ENCODE measurements around the gene BRD4. TPM values are rescaled to one million over a fixed set of nuclear protein-coding genes. Genes with fewer than 3 reads are reported as not detected.

Gene BRD4
- total and polyA plus RNA-seq, 2 donors from 2014 or later: 14.3 to 107 TPM

DNA sequence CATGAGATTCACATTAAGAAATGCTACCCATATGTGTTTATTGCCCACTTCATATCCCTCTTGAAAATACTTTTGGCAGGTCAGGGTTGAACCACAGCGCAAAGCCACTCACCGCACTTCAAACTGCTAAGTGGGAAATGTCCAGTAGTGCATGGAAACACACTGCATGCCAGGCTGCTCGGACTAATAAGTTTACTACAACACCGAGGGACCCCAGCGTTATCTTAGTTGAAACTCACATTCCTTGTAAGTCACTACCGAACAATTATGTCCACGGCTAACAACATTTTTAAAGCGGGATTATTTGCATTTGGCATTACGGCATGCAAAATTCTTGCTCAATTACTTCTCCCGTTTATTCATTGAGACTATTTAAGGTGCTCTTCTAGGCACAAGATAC lies 4.0 kb downstream of the BRD4 start:
- Histone ChIP-seq H3K9ac (ENCODE audit: low read length in 3 of 3) (no peak overlapping the region), H3K27me3 (ENCODE audit: control insufficient read depth, insufficient read depth, low read length) (no peaks in the 10 kb centered on the region), H3K9me3 (ENCODE audit: control insufficient read depth in 2 of 3, insufficient read depth in 1 of 3, low read length in 3 of 3) (no peaks in the 10 kb centered on the region), H3K36me3 (ENCODE audit: control insufficient read depth in 2 of 3, insufficient read depth in 3 of 3, low read length in 3 of 3) (no peaks in the 10 kb centered on the region), H3K27ac (ENCODE audit: low read depth in 2 of 2, low read length in 2 of 2) (no peak overlapping the region), H3K4me3 (ENCODE audit: low read length in 3 of 3) (peak overlapping the region in 2 of 3 donors; percentile 15 to 42), H3K4me1 (ENCODE audit: control insufficient read depth in 2 of 3, insufficient read depth in 2 of 3, low read depth in 1 of 3, low read length in 3 of 3) (peaks cover 0 to 46% (median 41%) of the 10 kb centered on the region in 3 donors)
- TF ChIP-seq, protein P1, sequence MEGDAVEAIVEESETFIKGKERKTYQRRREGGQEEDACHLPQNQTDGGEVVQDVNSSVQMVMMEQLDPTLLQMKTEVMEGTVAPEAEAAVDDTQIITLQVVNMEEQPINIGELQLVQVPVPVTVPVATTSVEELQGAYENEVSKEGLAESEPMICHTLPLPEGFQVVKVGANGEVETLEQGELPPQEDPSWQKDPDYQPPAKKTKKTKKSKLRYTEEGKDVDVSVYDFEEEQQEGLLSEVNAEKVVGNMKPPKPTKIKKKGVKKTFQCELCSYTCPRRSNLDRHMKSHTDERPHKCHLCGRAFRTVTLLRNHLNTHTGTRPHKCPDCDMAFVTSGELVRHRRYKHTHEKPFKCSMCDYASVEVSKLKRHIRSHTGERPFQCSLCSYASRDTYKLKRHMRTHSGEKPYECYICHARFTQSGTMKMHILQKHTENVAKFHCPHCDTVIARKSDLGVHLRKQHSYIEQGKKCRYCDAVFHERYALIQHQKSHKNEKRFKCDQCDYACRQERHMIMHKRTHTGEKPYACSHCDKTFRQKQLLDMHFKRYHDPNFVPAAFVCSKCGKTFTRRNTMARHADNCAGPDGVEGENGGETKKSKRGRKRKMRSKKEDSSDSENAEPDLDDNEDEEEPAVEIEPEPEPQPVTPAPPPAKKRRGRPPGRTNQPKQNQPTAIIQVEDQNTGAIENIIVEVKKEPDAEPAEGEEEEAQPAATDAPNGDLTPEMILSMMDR (IDR thresholded peaks at IDR 0.05; ENCODE audit: borderline replicate concordance, extremely low read depth, insufficient read depth): no peak
- DNase-seq (peak in 4 of 5 donors; percentile 19 to 63 (median 42)), FAIRE-seq (no peak)
- intact Hi-C loops (cut with DNase I): no loop called here

DNA sequence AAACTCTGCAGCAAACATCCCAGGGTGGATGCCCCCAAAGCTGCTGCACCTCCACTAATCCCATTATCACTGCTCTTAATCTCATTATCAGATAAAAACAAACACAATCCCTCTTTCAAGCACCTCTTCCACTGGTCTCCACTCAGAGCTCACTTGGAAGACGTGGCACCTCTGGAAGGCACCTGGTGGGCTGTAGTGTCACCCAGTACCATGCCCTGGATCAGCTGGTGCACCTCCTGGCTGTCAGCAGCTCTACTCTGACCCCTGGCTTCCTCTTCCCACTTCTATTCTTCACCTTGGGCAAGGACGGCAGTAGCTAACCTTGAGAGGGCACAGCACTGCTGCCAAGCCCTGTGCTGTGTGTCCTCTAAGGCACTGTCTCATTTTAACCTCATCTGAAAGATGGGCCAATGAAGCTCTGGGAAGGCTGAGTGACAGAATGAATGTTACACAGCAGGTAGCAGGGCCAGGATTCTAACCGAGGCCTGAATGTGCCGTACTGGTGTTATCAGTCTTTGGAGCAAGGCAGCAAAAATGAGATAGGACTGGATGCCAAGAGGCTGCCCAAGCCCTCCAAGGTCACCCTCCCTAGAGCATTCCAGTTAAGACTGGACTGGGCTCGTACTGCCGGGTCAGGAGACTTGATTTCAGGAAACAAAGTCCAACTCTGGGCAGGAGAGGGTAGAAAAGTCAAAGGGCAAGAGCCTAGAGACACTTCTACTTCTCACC lies 7.4 kb downstream of the BRD4 start:
- Histone ChIP-seq H3K36me3 (ENCODE audit: control insufficient read depth in 2 of 3, insufficient read depth in 3 of 3, low read length in 3 of 3) (no peaks in the 10 kb centered on the region), H3K27ac (ENCODE audit: low read depth in 2 of 2, low read length in 2 of 2) (peak overlapping the region; percentile 70 to 91), H3K9ac (ENCODE audit: low read length in 3 of 3) (peak overlapping the region in 1 of 3 donors; percentile 7), H3K4me1 (ENCODE audit: control insufficient read depth in 2 of 3, insufficient read depth in 2 of 3, low read depth in 1 of 3, low read length in 3 of 3) (peaks cover 4 to 51% (median 48%) of the 10 kb centered on the region in 3 donors), H3K4me3 (ENCODE audit: low read length in 3 of 3) (peak overlapping the region in 2 of 3 donors; percentile 5 to 13), H3K27me3 (ENCODE audit: control insufficient read depth, insufficient read depth, low read length) (no peaks in the 10 kb centered on the region), H3K9me3 (ENCODE audit: control insufficient read depth in 2 of 3, insufficient read depth in 1 of 3, low read length in 3 of 3) (no peaks in the 10 kb centered on the region)
- FAIRE-seq (no peak), DNase-seq (peak in 1 of 5 donors; percentile 27)
- intact Hi-C loops (cut with DNase I): no loop called here
- TF ChIP-seq, protein P1 (IDR thresholded peaks at IDR 0.05; ENCODE audit: borderline replicate concordance, extremely low read depth, insufficient read depth): no peak

GRCh38 chr19:15323496-15324235 lies 8.7 kb downstream of the BRD4 start:
- Histone ChIP-seq H3K27me3 (ENCODE audit: control insufficient read depth, insufficient read depth, low read length) (no peaks in the 10 kb centered on the region), H3K4me1 (ENCODE audit: control insufficient read depth in 2 of 3, insufficient read depth in 2 of 3, low read depth in 1 of 3, low read length in 3 of 3) (peaks cover 4 to 55% (median 47%) of the 10 kb centered on the region in 3 donors), H3K4me3 (ENCODE audit: low read length in 3 of 3) (no peak overlapping the region), H3K9me3 (ENCODE audit: control insufficient read depth in 2 of 3, insufficient read depth in 1 of 3, low read length in 3 of 3) (no peaks in the 10 kb centered on the region), H3K9ac (ENCODE audit: low read length in 3 of 3) (peak overlapping the region in 1 of 3 donors; percentile 43), H3K36me3 (ENCODE audit: control insufficient read depth in 2 of 3, insufficient read depth in 3 of 3, low read length in 3 of 3) (no peaks in the 10 kb centered on the region), H3K27ac (ENCODE audit: low read depth in 2 of 2, low read length in 2 of 2) (peak overlapping the region; percentile 70 to 91)
- intact Hi-C loops (cut with DNase I): no loop called here
- TF ChIP-seq, protein P1 (IDR thresholded peaks at IDR 0.05; ENCODE audit: borderline replicate concordance, extremely low read depth, insufficient read depth): no peak
- DNase-seq (peak in 1 of 5 donors; percentile 82), FAIRE-seq (no peak)

All from kidney (tissue), 14 donors.